ENCODE data around the gene HCFC1. TPM values are rescaled to one million over a fixed set of nuclear protein-coding genes. Genes with fewer than 3 reads are reported as not detected.
"Not testable (repeated sequence)": the region's sequence is repeated elsewhere in the genome, so short reads cannot be mapped to it uniquely, and the experiment has no call there.

Gene HCFC1
- total RNA-seq, 1 donor from 2014 or later = 45.3 TPM

- DNase-seq (ENCODE audit: low spot score) = no peak
These were observed 38.9 kb upstream of the HCFC1 start for GRCh38 chrX:154010330-154011087.

GRCh38 chrX:154008521-154008920 lies 36.9 kb upstream of the HCFC1 start:
- DNase-seq (ENCODE audit: low spot score) = no peak

DNA sequence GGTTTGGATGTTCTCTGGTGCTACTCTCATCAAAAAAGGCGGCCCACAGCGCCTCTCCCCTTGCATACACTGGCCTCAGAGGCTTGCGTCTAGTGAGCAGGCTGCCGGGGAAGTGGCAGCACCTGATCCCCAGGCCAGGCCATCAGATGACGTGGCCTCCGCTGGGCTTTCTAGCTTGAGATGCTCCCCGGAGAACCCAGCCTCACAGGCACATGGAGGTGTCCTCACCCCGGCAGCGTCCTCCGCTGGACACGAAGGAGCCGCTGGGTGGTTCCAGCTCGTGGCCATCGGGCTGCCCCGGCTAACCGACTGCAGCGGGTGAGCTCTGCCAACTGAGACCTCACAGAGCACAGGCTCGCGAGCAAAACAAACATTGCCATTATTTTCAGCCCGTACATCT lies 35.3 kb upstream of the HCFC1 start:
- DNase-seq (ENCODE audit: low spot score) = no peak

GRCh38 chrX:154004315-154004714 lies 32.7 kb upstream of the HCFC1 start:
- DNase-seq (ENCODE audit: low spot score) = no peak

- DNase-seq (ENCODE audit: low spot score) = no peak
These were observed 30.6 kb upstream of the HCFC1 start for GRCh38 chrX:154002215-154002719.

GRCh38 chrX:154000051-154000450 lies 28.4 kb upstream of the HCFC1 start:
- DNase-seq (ENCODE audit: low spot score) = no peak

DNA sequence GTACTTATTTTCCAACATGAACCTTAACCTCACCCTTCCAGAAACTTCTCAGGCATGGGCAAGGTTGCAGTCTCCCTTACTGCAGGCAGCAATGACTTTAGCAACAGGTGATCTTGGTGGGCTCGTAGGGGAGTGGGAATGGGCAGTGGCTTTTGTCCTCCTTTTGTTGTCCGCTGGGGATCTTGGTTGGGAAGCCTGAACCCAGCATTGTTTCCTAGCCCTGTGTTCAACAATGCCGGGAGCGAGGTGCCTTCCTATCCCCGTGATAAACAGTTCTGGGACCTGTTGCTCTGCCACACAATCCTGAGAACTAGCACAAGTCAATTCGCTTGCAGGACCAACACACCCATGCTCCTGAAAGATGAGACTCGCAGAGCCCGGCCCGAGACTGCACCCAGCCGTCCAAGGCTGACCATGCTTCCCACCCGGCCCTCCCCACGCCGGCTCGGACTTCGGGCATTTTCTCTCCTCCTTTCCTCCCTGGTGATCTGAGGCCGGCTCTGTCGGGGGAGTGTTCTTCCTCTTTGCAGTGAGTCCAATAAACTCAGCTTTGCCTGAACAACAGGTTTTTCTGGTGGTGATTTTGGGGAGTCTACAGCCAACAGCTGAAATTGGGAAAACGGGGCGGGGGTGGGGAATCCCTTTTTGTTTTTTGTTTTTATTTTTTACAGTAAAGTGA lies 27.9 kb upstream of the HCFC1 start:
- DNase-seq (ENCODE audit: low spot score) = no peak

DNA sequence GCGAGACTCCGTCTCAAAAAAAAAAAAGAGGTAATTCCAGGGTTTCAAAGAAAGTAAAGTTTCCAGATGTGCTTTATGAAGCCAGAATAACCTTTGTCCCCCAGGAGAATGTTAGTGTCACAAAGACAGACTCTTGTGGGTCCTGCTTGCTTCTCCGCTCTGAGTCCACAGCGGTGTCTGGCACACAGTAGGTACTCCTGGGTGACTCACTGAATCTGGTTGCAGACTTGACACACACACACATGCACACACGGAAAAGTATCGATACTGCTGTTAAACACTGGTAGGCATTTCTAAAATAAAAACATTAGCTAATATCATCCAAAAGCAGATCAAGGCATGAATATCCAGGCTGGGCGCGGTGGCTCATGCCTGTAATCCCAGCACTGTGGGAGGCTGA lies 23.9 kb upstream of the HCFC1 start:
- no peak for DNase-seq (ENCODE audit: low spot score)

DNA sequence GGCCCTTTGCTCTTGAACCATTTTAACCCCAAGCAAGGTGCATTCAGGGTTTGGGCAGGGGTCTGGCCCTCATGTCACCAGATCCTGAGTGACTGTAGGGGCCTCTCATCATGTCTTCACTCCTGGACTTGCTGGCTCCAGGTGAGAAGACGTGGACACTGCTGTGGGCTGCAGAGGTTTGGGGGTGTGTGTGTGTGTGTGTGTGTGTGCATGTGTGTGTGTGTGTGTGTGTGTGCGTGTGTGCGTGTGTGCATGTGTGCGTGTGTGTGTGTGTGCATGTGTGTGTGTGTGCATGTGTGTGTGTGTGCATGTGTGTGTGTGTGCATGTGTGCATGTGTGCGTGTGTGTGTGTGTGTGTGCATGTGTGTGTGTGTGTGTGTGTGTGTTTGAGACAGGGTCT lies 22.8 kb upstream of the HCFC1 start:
- not testable (repeated sequence) for DNase-seq (ENCODE audit: low spot score)

GRCh38 chrX:153993978-153994377 lies 22.4 kb upstream of the HCFC1 start:
- DNase-seq (ENCODE audit: low spot score) = no peak

DNA sequence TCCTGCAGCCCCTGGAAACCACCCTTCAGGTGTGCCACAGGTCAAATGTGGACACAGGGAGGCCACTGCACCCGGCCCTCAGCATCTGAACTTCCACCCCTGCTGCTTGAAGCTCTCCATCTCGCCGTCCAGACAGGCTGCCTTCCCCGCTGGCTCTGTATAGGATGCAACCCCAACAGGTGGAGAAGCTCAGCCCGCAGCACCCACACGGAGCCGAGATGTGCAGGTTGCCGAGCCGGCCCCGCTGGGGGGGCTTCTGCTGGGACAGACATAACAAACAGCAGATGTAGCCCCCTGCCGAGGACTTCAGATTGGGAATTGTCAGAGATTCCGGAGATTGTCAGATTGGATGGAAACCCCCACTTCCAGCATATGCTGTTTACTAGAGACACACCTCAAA lies 21.5 kb upstream of the HCFC1 start:
- no peak for DNase-seq (ENCODE audit: low spot score)

DNA sequence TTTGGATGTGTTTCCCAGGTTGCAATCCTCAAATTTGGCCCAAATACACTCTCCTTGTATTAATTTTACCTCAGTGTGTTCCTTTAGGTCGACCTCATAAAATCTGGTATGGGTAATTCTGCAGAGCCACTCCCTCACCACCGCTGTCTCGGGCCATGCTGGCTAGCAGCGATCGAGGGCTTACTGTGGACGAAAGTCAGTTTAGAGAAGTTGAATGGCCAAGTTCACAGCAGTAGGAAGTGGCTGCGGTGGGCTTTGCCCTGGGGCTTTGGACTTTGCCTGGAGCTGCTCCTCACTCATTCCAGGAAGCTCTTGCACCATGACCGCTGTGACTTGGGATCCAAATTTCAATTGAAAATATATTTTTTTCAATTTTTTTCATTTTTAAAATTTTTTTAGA lies 20.6 kb upstream of the HCFC1 start:
- no peak for DNase-seq (ENCODE audit: low spot score)

GRCh38 chrX:153991013-153991580 lies 19.5 kb upstream of the HCFC1 start:
- DNase-seq (ENCODE audit: low spot score) = no peak

GRCh38 chrX:153989973-153990655 lies 18.5 kb upstream of the HCFC1 start:
- DNase-seq (ENCODE audit: low spot score) = no peak

DNA sequence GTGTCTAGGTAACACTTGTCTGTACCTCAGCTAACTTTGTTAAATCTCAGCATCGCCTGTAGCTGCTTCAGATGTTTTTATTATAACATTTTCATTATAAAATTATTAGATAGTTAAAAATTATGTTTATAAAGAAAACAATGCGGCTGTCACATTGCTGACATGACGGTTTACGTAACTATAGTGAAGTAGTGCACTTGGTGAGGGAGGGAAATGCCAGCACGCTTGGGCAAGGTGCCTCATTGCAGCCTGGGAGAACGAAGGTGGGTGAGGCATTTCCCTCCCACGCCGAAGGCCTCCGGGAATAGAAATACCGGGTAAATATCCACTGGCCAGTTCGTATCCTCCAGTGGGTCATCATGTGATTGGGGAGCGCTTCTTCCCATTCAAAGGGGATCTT lies 16.9 kb upstream of the HCFC1 start:
- no peak for DNase-seq (ENCODE audit: low spot score)

DNA sequence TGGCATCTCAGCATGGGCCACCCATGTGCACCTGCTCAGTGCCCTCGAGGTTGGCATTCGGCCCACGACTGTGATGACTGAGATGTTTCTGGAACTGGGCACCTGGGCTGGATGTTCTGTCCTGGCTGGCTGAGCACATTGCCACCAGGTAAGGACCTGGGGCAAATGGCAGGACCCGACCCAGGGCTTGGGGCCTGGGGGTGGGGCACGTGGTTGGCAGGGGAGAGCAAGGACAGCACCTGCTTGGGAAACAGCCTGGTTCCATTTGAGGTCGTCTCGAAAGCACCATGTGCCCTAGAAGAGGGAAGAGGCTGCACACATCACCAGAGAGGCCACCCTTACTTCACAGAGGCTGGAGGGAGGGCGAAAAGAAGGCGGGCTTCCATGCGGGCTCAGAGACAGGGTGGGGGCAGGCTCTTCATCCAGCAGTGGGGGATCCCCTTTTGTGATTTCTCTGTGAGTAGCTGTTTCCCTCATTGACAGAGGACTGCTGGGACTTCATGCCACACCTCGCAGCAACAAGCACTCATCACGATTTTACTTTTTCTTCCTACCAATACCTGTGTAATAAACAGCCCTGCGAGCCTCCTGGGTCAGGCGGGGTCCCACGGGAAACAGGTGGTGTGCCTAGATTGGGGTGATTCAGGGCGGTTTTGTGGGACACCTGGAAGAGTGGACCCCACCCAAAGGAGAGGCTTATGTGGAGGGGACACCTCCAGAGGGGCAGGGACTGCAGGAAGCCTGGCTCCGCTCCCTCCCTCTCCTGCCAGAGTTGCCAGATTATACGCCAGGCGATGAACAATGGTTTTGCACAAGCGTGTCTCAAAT lies 12.9 kb upstream of the HCFC1 start:
- DNase-seq (ENCODE audit: low spot score) = no peak

GRCh38 chrX:153983321-153983801 lies 11.7 kb upstream of the HCFC1 start:
- no peak for DNase-seq (ENCODE audit: low spot score)

GRCh38 chrX:153981771-153982533 lies 10.3 kb upstream of the HCFC1 start:
- DNase-seq (ENCODE audit: low spot score) = no peak

DNA sequence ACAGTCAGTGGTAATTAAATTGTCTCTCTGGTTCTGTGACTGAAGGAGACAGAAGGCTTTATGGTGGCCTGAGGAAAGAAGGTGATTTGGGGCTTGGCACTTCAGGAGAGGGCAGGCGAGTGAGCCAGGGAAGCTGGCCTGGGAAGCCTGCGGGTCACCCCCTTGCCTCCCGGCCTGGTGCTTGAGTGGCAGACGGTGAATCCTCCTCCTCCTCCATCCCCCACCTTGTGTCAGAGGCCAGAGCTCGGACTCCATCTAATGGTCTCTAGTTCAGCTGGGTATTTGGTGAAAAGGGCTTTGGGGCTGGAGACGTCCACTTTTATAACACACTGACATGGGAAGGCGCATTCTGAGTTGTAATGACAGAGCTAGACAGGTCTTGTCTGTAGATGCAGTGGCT lies 9.6 kb upstream of the HCFC1 start:
- no peak for DNase-seq (ENCODE audit: low spot score)

DNA sequence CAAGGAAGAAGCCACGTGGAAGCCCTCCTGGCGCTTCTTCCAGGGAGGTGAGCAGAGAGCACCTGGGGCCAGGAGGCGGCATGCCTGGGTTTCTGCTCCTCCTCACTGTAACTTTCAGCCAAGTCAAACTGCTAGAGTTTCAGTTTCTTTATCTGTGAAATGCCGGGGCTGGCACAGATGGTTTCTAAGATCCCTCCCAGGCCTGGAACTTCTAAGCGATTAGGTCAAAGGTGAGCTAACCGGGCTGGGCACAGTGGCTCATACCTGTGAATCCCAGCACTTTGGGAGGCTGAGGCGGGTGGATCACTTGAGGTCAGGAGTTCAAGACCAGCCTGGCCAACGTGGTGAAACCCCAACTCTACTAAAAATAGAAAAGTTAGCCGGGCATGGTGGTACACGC lies 8.8 kb upstream of the HCFC1 start:
- DNase-seq (ENCODE audit: low spot score) = not testable (repeated sequence)
